ENCODE measurements around the gene HM13. TPM values are rescaled to one million over a fixed set of nuclear protein-coding genes. Genes with fewer than 3 reads are reported as not detected.

HM13 gene
- polyA plus RNA-seq, 3 donors, result 129 to 156 (median 142) TPM

- no peak for DNase-seq (ENCODE audit: extremely low read depth in 1 of 11, low read depth in 9 of 11, low spot score in 4 of 11)
These were observed 35.9 kb downstream of the HM13 start for GRCh38 chr20:31550099-31550498.

- no peak for DNase-seq (ENCODE audit: extremely low read depth in 1 of 11, low read depth in 9 of 11, low spot score in 4 of 11)
These were observed 37.2 kb downstream of the HM13 start for GRCh38 chr20:31551163-31552081.

GRCh38 chr20:31555203-31555775 lies 41.0 kb downstream of the HM13 start:
- no peak for DNase-seq (ENCODE audit: extremely low read depth in 1 of 11, low read depth in 9 of 11, low spot score in 4 of 11)

GRCh38 chr20:31559704-31560093 lies 45.5 kb downstream of the HM13 start:
- no peak for DNase-seq (ENCODE audit: extremely low read depth in 1 of 11, low read depth in 9 of 11, low spot score in 4 of 11)

- no peak for DNase-seq (ENCODE audit: extremely low read depth in 1 of 11, low read depth in 9 of 11, low spot score in 4 of 11)
These were observed 46.0 kb downstream of the HM13 start for GRCh38 chr20:31560094-31560745.

- DNase-seq (ENCODE audit: extremely low read depth in 1 of 11, low read depth in 9 of 11, low spot score in 4 of 11), result no peak
These were observed 46.7 kb downstream of the HM13 start for GRCh38 chr20:31560746-31561598.

GRCh38 chr20:31562241-31562640 lies 48.0 kb downstream of the HM13 start:
- DNase-seq (ENCODE audit: extremely low read depth in 1 of 11, low read depth in 9 of 11, low spot score in 4 of 11), result no peak

- no peak for DNase-seq (ENCODE audit: extremely low read depth in 1 of 11, low read depth in 9 of 11, low spot score in 4 of 11)
These were observed 50.0 kb downstream of the HM13 start for GRCh38 chr20:31564284-31564683.

GRCh38 chr20:31565699-31566318 lies 51.6 kb downstream of the HM13 start:
- DNase-seq (ENCODE audit: extremely low read depth in 1 of 11, low read depth in 9 of 11, low spot score in 4 of 11), result no peak

- no peak for DNase-seq (ENCODE audit: extremely low read depth in 1 of 11, low read depth in 9 of 11, low spot score in 4 of 11)
These were observed 52.0 kb downstream of the HM13 start for GRCh38 chr20:31566319-31566657.

GRCh38 chr20:31566658-31567379 lies 52.6 kb downstream of the HM13 start:
- DNase-seq (ENCODE audit: extremely low read depth in 1 of 11, low read depth in 9 of 11, low spot score in 4 of 11), result no peak

GRCh38 chr20:31567380-31567720 lies 53.1 kb downstream of the HM13 start:
- DNase-seq (ENCODE audit: extremely low read depth in 1 of 11, low read depth in 9 of 11, low spot score in 4 of 11), result no peak

GRCh38 chr20:31568041-31568731 lies 53.9 kb downstream of the HM13 start:
- DNase-seq (ENCODE audit: extremely low read depth in 1 of 11, low read depth in 9 of 11, low spot score in 4 of 11), result no peak

GRCh38 chr20:31568773-31569162 lies 54.5 kb downstream of the HM13 start:
- DNase-seq (ENCODE audit: extremely low read depth in 1 of 11, low read depth in 9 of 11, low spot score in 4 of 11), result no peak

- DNase-seq (ENCODE audit: extremely low read depth in 1 of 11, low read depth in 9 of 11, low spot score in 4 of 11), result peak in 1 of 11 donors; percentile 51
These were observed 55.1 kb downstream of the HM13 start for GRCh38 chr20:31569163-31570020.

GRCh38 chr20:31570021-31570463 lies 55.8 kb downstream of the HM13 start:
- DNase-seq (ENCODE audit: extremely low read depth in 1 of 11, low read depth in 9 of 11, low spot score in 4 of 11), result no peak

All from renal cortex interstitium (tissue), 11 donors.